Measurements from ENCODE around the gene ZNF892. TPM values are rescaled to one million over a fixed set of nuclear protein-coding genes. Genes with fewer than 3 reads are reported as not detected.

Gene ZNF892
- total RNA-seq, 2 experiments from 2014 or later: 0.82 to 1.1 TPM

DNA sequence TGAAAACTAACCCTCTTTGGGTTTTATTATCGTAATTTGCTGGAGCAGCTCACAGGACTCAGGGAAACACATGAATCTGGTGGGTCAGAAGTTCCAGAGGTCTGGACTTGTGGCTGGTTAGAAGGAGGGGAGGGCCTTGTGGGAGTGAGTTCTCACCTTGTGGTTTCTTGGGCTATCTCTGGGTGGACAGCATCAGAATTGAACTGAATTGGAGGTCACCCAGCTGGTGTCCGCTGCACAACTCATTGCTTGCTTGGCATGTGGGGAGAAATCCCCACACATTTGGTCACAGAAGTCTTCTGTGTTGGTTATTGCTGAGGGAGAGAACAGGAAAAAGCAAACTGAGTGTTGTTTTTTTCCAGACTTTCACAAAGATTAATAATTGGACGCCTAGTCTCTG, 27.5 kb downstream of the ZNF892 start:
- Mint-ChIP-seq H3K4me3 (no peak overlapping the region), H3K9me3 (peaks cover 5% of the 10 kb centered on the region), H3K36me3 (ENCODE audit: low read depth) (peaks cover 26% of the 10 kb centered on the region), H3K27ac (no peak overlapping the region), H3K27me3 (no peaks in the 10 kb centered on the region), H3K4me1 (ENCODE audit: low read depth) (no peaks in the 10 kb centered on the region)
- H3K9me3 ChIP-seq (ENCODE audit: control insufficient read depth in 1 of 2, insufficient read depth in 1 of 2, low read length in 2 of 2): peaks cover 7 to 49% of the 10 kb centered on the region in 2 experiments
- no peak overlapping the region for H3K27ac ChIP-seq (ENCODE audit: low read depth in 1 of 2, low read length in 2 of 2)
- DNase-seq (no peak), ATAC-seq (ENCODE audit: poor library complexity) (no peak)
- CTCF ChIA-PET: no interaction called here
- H3K4me1 ChIP-seq (ENCODE audit: insufficient read depth, low read length): no peaks in the 10 kb centered on the region
- no peaks in the 10 kb centered on the region for H3K36me3 ChIP-seq (ENCODE audit: insufficient read depth, low read length)
- POLR2A ChIA-PET: no interaction called here
- no peak for TF ChIP-seq CTCF (IDR thresholded peaks at IDR 0.05)
- no peaks in the 10 kb centered on the region for H3K27me3 ChIP-seq (ENCODE audit: control insufficient read depth in 1 of 2, insufficient read depth in 2 of 2, low read length in 2 of 2)
- H3K4me3 ChIP-seq (ENCODE audit: low read length): no peak overlapping the region
- intact Hi-C loops (cut with DNase I, micrococcal nuclease): no loop called here

DNA sequence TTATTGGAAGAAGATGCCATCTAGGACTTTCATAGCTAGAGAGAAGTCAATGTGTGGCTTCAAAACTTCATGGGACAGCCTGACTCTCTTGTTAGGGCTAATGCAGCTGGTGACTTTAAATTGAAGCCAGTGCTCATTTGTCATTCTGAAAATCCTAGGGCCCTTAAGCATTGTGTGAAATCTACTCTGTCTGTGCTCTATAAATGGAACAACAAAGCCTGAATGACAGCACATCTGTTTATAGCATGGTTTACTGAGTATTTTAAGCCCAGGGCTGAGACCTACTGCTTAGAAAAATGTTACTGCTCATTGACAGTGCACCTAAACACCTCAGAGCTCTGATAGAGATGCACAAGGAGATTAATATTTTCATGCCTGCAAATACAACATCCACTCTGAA, 30.8 kb downstream of the ZNF892 start:
- Histone ChIP-seq H3K36me3 (ENCODE audit: insufficient read depth, low read length) (no peaks in the 10 kb centered on the region), H3K27ac (ENCODE audit: low read depth in 1 of 2, low read length in 2 of 2) (no peak overlapping the region), H3K9me3 (ENCODE audit: control insufficient read depth in 1 of 2, insufficient read depth in 1 of 2, low read length in 2 of 2) (peaks cover 20 to 58% of the 10 kb centered on the region in 2 experiments), H3K4me3 (ENCODE audit: low read length) (no peak overlapping the region), H3K4me1 (ENCODE audit: insufficient read depth, low read length) (no peaks in the 10 kb centered on the region), H3K27me3 (ENCODE audit: control insufficient read depth in 1 of 2, insufficient read depth in 2 of 2, low read length in 2 of 2) (no peaks in the 10 kb centered on the region)
- intact Hi-C loops (cut with DNase I, micrococcal nuclease): no loop called here
- no peaks in the 10 kb centered on the region for H3K4me1 Mint-ChIP-seq (ENCODE audit: low read depth)
- ChIA-PET CTCF (no interaction called here), POLR2A (no interaction called here)
- ATAC-seq (ENCODE audit: poor library complexity) (no peak), DNase-seq (no peak)
- no peaks in the 10 kb centered on the region for H3K27me3 Mint-ChIP-seq
- no peak overlapping the region for H3K4me3 Mint-ChIP-seq
- H3K9me3 Mint-ChIP-seq: peaks cover 7% of the 10 kb centered on the region
- H3K36me3 Mint-ChIP-seq (ENCODE audit: low read depth): peaks cover 22% of the 10 kb centered on the region
- TF ChIP-seq CTCF (IDR thresholded peaks at IDR 0.05): no peak
- H3K27ac Mint-ChIP-seq: no peak overlapping the region

DNA sequence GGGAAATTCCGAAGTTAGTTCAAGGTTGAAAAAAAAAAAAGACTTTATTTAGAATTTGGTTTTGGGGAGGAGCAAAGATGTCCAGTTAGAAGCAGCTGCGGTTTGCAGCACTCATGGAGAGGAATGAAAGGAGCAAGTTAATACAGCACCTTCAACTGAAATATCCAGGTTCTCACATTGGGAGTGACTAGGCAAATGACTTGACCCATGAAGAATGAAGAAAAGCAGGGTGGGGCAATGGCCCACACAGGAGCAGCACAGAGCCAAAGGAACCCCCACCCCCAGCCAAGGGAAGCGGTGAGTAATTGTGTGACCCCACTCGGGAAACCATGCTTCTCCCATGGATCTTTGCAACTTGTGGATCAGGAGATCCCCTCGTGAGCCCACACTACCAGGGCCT, 32.8 kb downstream of the ZNF892 start:
- ATAC-seq (ENCODE audit: poor library complexity) (no peak), DNase-seq (no peak)
- peaks cover 20 to 40% of the 10 kb centered on the region in 2 experiments for H3K9me3 ChIP-seq (ENCODE audit: control insufficient read depth in 1 of 2, insufficient read depth in 1 of 2, low read length in 2 of 2)
- no peak overlapping the region for H3K27ac ChIP-seq (ENCODE audit: low read depth in 1 of 2, low read length in 2 of 2)
- Mint-ChIP-seq H3K4me1 (ENCODE audit: low read depth) (no peaks in the 10 kb centered on the region), H3K27ac (no peak overlapping the region), H3K36me3 (ENCODE audit: low read depth) (peaks cover 29% of the 10 kb centered on the region), H3K27me3 (no peaks in the 10 kb centered on the region), H3K9me3 (peaks cover 11% of the 10 kb centered on the region), H3K4me3 (no peak overlapping the region)
- H3K27me3 ChIP-seq (ENCODE audit: control insufficient read depth in 1 of 2, insufficient read depth in 2 of 2, low read length in 2 of 2): no peaks in the 10 kb centered on the region
- no peak for TF ChIP-seq CTCF (IDR thresholded peaks at IDR 0.05)
- ChIA-PET POLR2A (no interaction called here), CTCF (no interaction called here)
- no peak overlapping the region for H3K4me3 ChIP-seq (ENCODE audit: low read length)
- H3K36me3 ChIP-seq (ENCODE audit: insufficient read depth, low read length): no peaks in the 10 kb centered on the region
- intact Hi-C loops (cut with DNase I, micrococcal nuclease): no loop called here
- no peaks in the 10 kb centered on the region for H3K4me1 ChIP-seq (ENCODE audit: insufficient read depth, low read length)
